ENCODE data around the gene G3BP2. TPM values are rescaled to one million over a fixed set of nuclear protein-coding genes. Genes with fewer than 3 reads are reported as not detected.
A peak's percentile ranks its signal among the peaks of the same experiment; 100 is the strongest.
"Not testable (repeated sequence)": the region's sequence is repeated elsewhere in the genome, so short reads cannot be mapped to it uniquely, and the experiment has no call there.

G3BP2 gene
- 245 TPM for total RNA-seq (ENCODE audit: unreplicated experiment)
- long read RNA-seq, full-length matches to known transcripts = 14 of 24 reads
- long read RNA-seq, partial matches to known transcripts = 3 of 24 reads
- long read RNA-seq, other reads (novel, unspliced or antisense) = 7 of 24 reads

DNA sequence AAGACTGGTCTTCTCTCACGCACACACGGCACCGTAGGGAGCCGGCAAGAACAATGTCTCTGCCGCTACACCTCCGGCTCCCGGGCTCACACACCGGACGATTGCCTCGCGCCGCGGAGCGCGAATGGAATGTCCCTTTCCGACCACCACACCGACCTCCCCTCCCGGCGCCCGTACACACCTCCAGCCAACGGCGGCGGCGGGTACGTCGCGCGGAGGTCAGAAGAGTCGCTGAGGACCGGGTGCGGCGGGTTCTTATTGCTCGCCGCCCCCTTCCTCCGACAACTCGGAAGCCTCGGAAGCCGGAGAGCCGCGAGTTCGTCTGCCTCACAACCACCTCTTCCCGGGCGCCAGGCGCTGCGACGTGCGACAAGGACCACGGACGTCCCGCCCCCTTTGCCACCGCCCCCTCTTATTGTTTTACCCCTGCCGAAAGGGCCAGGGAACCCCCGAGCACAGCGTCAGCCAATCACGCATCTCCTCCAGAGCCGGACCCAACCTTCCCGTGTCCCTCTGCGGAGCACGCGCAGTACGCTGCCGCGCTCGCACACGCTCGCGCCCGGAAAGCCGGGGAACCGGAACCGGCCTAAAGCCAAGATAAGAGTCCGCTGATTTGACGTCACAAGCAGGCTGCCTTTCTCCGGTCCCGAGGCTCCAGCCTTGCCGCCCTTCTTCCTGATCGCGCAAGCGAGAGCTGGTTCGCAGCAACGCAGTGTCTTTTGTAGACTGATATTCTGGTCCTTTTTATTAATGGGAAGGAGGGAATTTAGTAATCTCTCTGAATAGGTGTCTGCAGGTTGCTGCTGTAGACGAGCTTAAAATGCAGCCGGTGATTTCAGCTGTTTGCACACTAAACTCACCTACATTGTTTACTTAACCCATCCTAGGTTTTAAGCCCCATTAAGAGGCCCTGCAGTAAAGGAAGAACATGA is at the start of gene G3BP2:
Gene G3BP2 (minus strand): TSS at position 385 of the 932 bp plus-strand sequence. CDS start 11,386 bp downstream, outside the sequence.
- H3K36me3 Mint-ChIP-seq (ENCODE audit: unreplicated experiment) = no peaks in the 10 kb centered on the region
- H3K27ac Mint-ChIP-seq (ENCODE audit: unreplicated experiment) = peak within 1 kb of the TSS; percentile 99
- peak; percentile 96 for DNase-seq
- peaks cover 26% of the 10 kb centered on the region for H3K4me1 Mint-ChIP-seq (ENCODE audit: low read depth, unreplicated experiment)
- TF ChIP-seq CTCF (IDR thresholded peaks at IDR 0.05; ENCODE audit: partially characterized antibody, unreplicated experiment) = no peak
- peaks cover 24% of the 10 kb centered on the region for H3K9me3 Mint-ChIP-seq (ENCODE audit: unreplicated experiment)
- peaks cover 16% of the 10 kb centered on the region for H3K27me3 Mint-ChIP-seq (ENCODE audit: unreplicated experiment)
- H3K4me3 Mint-ChIP-seq (ENCODE audit: unreplicated experiment) = peak within 1 kb of the TSS; percentile 96

DNA sequence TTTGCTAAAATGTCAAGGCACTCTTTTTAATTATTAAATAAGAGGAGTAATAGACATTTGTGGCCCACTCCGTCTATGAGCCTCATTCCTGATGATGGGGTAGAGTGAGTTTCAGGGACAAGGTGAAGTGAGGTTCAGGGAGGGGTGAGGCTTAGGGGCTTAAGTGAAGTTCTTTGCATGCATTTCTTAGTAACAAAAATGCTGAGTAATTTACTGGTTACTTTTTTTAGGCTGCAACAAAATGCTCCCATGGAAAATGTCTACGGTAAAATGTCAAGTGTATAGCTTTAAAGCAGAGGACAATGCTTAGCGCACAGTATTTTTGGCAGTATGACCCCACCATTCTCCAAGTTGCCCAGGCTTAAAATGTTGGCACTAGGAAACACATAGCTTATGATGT is 49.2 kb upstream of the G3BP2 start:
- Mint-ChIP-seq H3K4me1 (ENCODE audit: low read depth, unreplicated experiment) (peaks cover 12% of the 10 kb centered on the region), H3K4me3 (ENCODE audit: unreplicated experiment) (no peak overlapping the region), H3K9me3 (ENCODE audit: unreplicated experiment) (peaks cover 7% of the 10 kb centered on the region), H3K27me3 (ENCODE audit: unreplicated experiment) (peaks cover 6% of the 10 kb centered on the region), H3K36me3 (ENCODE audit: unreplicated experiment) (no peaks in the 10 kb centered on the region), H3K27ac (ENCODE audit: unreplicated experiment) (no peak overlapping the region)
- no peak for TF ChIP-seq CTCF (IDR thresholded peaks at IDR 0.05; ENCODE audit: partially characterized antibody, unreplicated experiment)
- DNase-seq = no peak

DNA sequence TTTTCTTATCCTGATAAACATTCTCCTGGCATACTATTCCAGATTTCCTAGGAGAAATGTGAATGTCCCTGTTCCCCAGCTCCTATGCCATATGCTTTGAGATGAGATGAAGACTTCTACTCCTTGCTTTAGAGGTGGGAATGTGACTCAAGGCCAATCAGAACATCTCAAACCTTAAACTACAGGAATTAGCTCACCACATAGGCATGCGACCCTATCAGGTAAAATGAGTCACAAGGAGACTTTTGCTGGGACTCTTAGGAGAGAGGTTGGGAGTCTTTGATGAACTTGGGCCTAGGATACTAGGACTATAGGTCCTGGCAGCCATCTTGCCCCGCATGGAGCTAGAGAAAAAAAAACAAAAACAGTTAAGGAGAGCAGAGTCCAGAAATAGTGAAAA is 45.3 kb upstream of the G3BP2 start:
- no peak for TF ChIP-seq CTCF (IDR thresholded peaks at IDR 0.05; ENCODE audit: partially characterized antibody, unreplicated experiment)
- DNase-seq = no peak

GRCh38 chr4:75717408-75717807 is 44.2 kb upstream of the G3BP2 start:
- TF ChIP-seq CTCF (IDR thresholded peaks at IDR 0.05; ENCODE audit: partially characterized antibody, unreplicated experiment) = no peak
- no peak overlapping the region for H3K4me3 Mint-ChIP-seq (ENCODE audit: unreplicated experiment)
- peaks cover 12% of the 10 kb centered on the region for H3K4me1 Mint-ChIP-seq (ENCODE audit: low read depth, unreplicated experiment)
- no peaks in the 10 kb centered on the region for H3K36me3 Mint-ChIP-seq (ENCODE audit: unreplicated experiment)
- no peak overlapping the region for H3K27ac Mint-ChIP-seq (ENCODE audit: unreplicated experiment)
- H3K27me3 Mint-ChIP-seq (ENCODE audit: unreplicated experiment) = no peaks in the 10 kb centered on the region
- DNase-seq = no peak
- peaks cover 2% of the 10 kb centered on the region for H3K9me3 Mint-ChIP-seq (ENCODE audit: unreplicated experiment)

More for the DNA sequence above, 45.3 kb upstream of the G3BP2 start:
- H3K9me3 Mint-ChIP-seq (ENCODE audit: unreplicated experiment) = peaks cover 2% of the 10 kb centered on the region
- H3K4me3 Mint-ChIP-seq (ENCODE audit: unreplicated experiment) = no peak overlapping the region
- H3K36me3 Mint-ChIP-seq (ENCODE audit: unreplicated experiment) = no peaks in the 10 kb centered on the region
- peaks cover 17% of the 10 kb centered on the region for H3K4me1 Mint-ChIP-seq (ENCODE audit: low read depth, unreplicated experiment)
- no peak overlapping the region for H3K27ac Mint-ChIP-seq (ENCODE audit: unreplicated experiment)
- H3K27me3 Mint-ChIP-seq (ENCODE audit: unreplicated experiment) = no peaks in the 10 kb centered on the region

DNA sequence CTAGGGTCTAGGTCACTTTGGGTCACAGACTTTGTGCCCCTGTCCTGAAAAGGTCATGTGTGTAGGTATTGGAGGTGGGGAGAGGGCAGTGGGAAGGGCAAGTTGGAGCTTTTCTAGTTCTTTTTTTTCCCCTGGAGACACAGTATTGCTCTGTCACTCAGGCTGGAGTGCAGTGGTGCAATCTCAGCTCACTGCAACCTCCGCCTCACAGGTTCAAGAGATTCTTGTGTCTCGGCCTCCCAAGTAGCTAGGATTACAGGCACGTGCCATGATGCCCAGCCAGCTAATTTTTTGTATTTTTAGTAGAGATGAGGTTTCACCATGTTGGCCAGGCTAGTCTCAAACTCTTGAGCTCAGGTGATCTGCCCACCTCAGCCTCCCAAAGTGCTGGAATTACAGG is 42.8 kb upstream of the G3BP2 start:
- not testable (repeated sequence) for DNase-seq; H3K27ac Mint-ChIP-seq (ENCODE audit: unreplicated experiment); H3K9me3 Mint-ChIP-seq (ENCODE audit: unreplicated experiment); H3K4me3 Mint-ChIP-seq (ENCODE audit: unreplicated experiment); H3K27me3 Mint-ChIP-seq (ENCODE audit: unreplicated experiment); H3K36me3 Mint-ChIP-seq (ENCODE audit: unreplicated experiment)
- peaks cover 12% of the 10 kb centered on the region for H3K4me1 Mint-ChIP-seq (ENCODE audit: low read depth, unreplicated experiment)
